ENCODE measurements around the gene MRE11.

The MRE11 gene

GRCh38 chr11:94525546-94526324 is 32.1 kb upstream of the MRE11 start:
- Histone ChIP-seq H3K9ac (ENCODE audit: low read depth, low read length) (no peak overlapping the region), H3K36me3 (ENCODE audit: control insufficient read depth, insufficient read depth, low read length) (no peaks in the 10 kb centered on the region), H3K4me3 (ENCODE audit: low read depth, low read length) (no peak overlapping the region), H3K9me3 (ENCODE audit: control insufficient read depth, insufficient read depth, low read length) (no peaks in the 10 kb centered on the region), H3K27ac (ENCODE audit: low read depth, low read length) (no peak overlapping the region), H3K4me1 (ENCODE audit: control insufficient read depth, insufficient read depth, low read length) (no peaks in the 10 kb centered on the region), H3K27me3 (ENCODE audit: control insufficient read depth, insufficient read depth, low read length) (no peaks in the 10 kb centered on the region; the same call in 1 of the 2 replicates)

- Histone ChIP-seq H3K36me3 (ENCODE audit: control insufficient read depth, insufficient read depth, low read length) (no peaks in the 10 kb centered on the region), H3K27me3 (ENCODE audit: control insufficient read depth, insufficient read depth, low read length) (no peaks in the 10 kb centered on the region; the same call in 1 of the 2 replicates), H3K4me1 (ENCODE audit: control insufficient read depth, insufficient read depth, low read length) (no peaks in the 10 kb centered on the region), H3K9me3 (ENCODE audit: control insufficient read depth, insufficient read depth, low read length) (no peaks in the 10 kb centered on the region), H3K9ac (ENCODE audit: low read depth, low read length) (no peak overlapping the region), H3K27ac (ENCODE audit: low read depth, low read length) (no peak overlapping the region), H3K4me3 (ENCODE audit: low read depth, low read length) (no peak overlapping the region)
Observed at GRCh38 chr11:94524341-94524740, 30.7 kb upstream of the MRE11 start.

GRCh38 chr11:94521684-94522083 is 28.0 kb upstream of the MRE11 start:
- H3K27ac ChIP-seq (ENCODE audit: low read depth, low read length) = no peak overlapping the region
- H3K27me3 ChIP-seq (ENCODE audit: control insufficient read depth, insufficient read depth, low read length) = no peaks in the 10 kb centered on the region; the same call in 1 of the 2 replicates
- no peaks in the 10 kb centered on the region for H3K4me1 ChIP-seq (ENCODE audit: control insufficient read depth, insufficient read depth, low read length)

GRCh38 chr11:94519478-94520084 is 25.9 kb upstream of the MRE11 start:
- peaks cover 4% of the 10 kb centered on the region; the same call in 1 of the 2 replicates for H3K27me3 ChIP-seq (ENCODE audit: control insufficient read depth, insufficient read depth, low read length)
- no peak overlapping the region for H3K4me3 ChIP-seq (ENCODE audit: low read depth, low read length)
- H3K36me3 ChIP-seq (ENCODE audit: control insufficient read depth, insufficient read depth, low read length) = no peaks in the 10 kb centered on the region
- H3K27ac ChIP-seq (ENCODE audit: low read depth, low read length) = no peak overlapping the region
- no peaks in the 10 kb centered on the region for H3K9me3 ChIP-seq (ENCODE audit: control insufficient read depth, insufficient read depth, low read length)
- no peak overlapping the region for H3K9ac ChIP-seq (ENCODE audit: low read depth, low read length)
- no peaks in the 10 kb centered on the region for H3K4me1 ChIP-seq (ENCODE audit: control insufficient read depth, insufficient read depth, low read length)

More at GRCh38 chr11:94521684-94522083, 28.0 kb upstream of the MRE11 start:
- no peak overlapping the region for H3K4me3 ChIP-seq (ENCODE audit: low read depth, low read length)
- no peaks in the 10 kb centered on the region for H3K9me3 ChIP-seq (ENCODE audit: control insufficient read depth, insufficient read depth, low read length)
- H3K9ac ChIP-seq (ENCODE audit: low read depth, low read length) = no peak overlapping the region
- H3K36me3 ChIP-seq (ENCODE audit: control insufficient read depth, insufficient read depth, low read length) = no peaks in the 10 kb centered on the region

- no peaks in the 10 kb centered on the region for H3K36me3 ChIP-seq (ENCODE audit: control insufficient read depth, insufficient read depth, low read length)
Observed at GRCh38 chr11:94518300-94518699, 24.7 kb upstream of the MRE11 start.

GRCh38 chr11:94516725-94517124 is 23.1 kb upstream of the MRE11 start:
- Histone ChIP-seq H3K27me3 (ENCODE audit: control insufficient read depth, insufficient read depth, low read length) (peaks cover 22% of the 10 kb centered on the region), H3K9ac (ENCODE audit: low read depth, low read length) (no peak overlapping the region), H3K9me3 (ENCODE audit: control insufficient read depth, insufficient read depth, low read length) (no peaks in the 10 kb centered on the region), H3K36me3 (ENCODE audit: control insufficient read depth, insufficient read depth, low read length) (no peaks in the 10 kb centered on the region), H3K4me3 (ENCODE audit: low read depth, low read length) (no peak overlapping the region), H3K27ac (ENCODE audit: low read depth, low read length) (no peak overlapping the region), H3K4me1 (ENCODE audit: control insufficient read depth, insufficient read depth, low read length) (no peaks in the 10 kb centered on the region)

More at GRCh38 chr11:94518300-94518699, 24.7 kb upstream of the MRE11 start:
- no peaks in the 10 kb centered on the region for H3K4me1 ChIP-seq (ENCODE audit: control insufficient read depth, insufficient read depth, low read length)
- no peak overlapping the region for H3K9ac ChIP-seq (ENCODE audit: low read depth, low read length)
- no peak overlapping the region for H3K27ac ChIP-seq (ENCODE audit: low read depth, low read length)
- H3K27me3 ChIP-seq (ENCODE audit: control insufficient read depth, insufficient read depth, low read length) = peaks cover 7% of the 10 kb centered on the region
- H3K4me3 ChIP-seq (ENCODE audit: low read depth, low read length) = no peak overlapping the region
- no peaks in the 10 kb centered on the region for H3K9me3 ChIP-seq (ENCODE audit: control insufficient read depth, insufficient read depth, low read length)

- Histone ChIP-seq H3K9me3 (ENCODE audit: control insufficient read depth, insufficient read depth, low read length) (no peaks in the 10 kb centered on the region), H3K27ac (ENCODE audit: low read depth, low read length) (no peak overlapping the region), H3K4me1 (ENCODE audit: control insufficient read depth, insufficient read depth, low read length) (no peaks in the 10 kb centered on the region), H3K9ac (ENCODE audit: low read depth, low read length) (no peak overlapping the region), H3K36me3 (ENCODE audit: control insufficient read depth, insufficient read depth, low read length) (no peaks in the 10 kb centered on the region), H3K4me3 (ENCODE audit: low read depth, low read length) (no peak overlapping the region), H3K27me3 (ENCODE audit: control insufficient read depth, insufficient read depth, low read length) (peaks cover 26% of the 10 kb centered on the region)
Observed at GRCh38 chr11:94515398-94515797, 21.8 kb upstream of the MRE11 start.

- H3K27ac ChIP-seq (ENCODE audit: low read depth, low read length) = no peak overlapping the region
- peak overlapping the region; percentile 64; the same call in 1 of the 2 replicates for H3K4me3 ChIP-seq (ENCODE audit: low read depth, low read length)
- H3K27me3 ChIP-seq (ENCODE audit: control insufficient read depth, insufficient read depth, low read length) = peaks cover 26% of the 10 kb centered on the region
- H3K36me3 ChIP-seq (ENCODE audit: control insufficient read depth, insufficient read depth, low read length) = no peaks in the 10 kb centered on the region
- no peaks in the 10 kb centered on the region for H3K9me3 ChIP-seq (ENCODE audit: control insufficient read depth, insufficient read depth, low read length)
- H3K4me1 ChIP-seq (ENCODE audit: control insufficient read depth, insufficient read depth, low read length) = no peaks in the 10 kb centered on the region
- H3K9ac ChIP-seq (ENCODE audit: low read depth, low read length) = no peak overlapping the region
Observed at GRCh38 chr11:94513091-94513490, 19.4 kb upstream of the MRE11 start.

GRCh38 chr11:94511932-94512781 is 18.5 kb upstream of the MRE11 start, which contains the start of gene C11orf97:
Gene C11orf97 (plus strand): TSS chr11:94512461. CDS start chr11:94512529, 68 bp downstream.
- H3K36me3 ChIP-seq (ENCODE audit: control insufficient read depth, insufficient read depth, low read length) = no peaks in the 10 kb centered on the region
- peak within 1 kb of the TSS; percentile 64 for H3K4me3 ChIP-seq (ENCODE audit: low read depth, low read length)
- no peaks in the 10 kb centered on the region for H3K4me1 ChIP-seq (ENCODE audit: control insufficient read depth, insufficient read depth, low read length)
- H3K9me3 ChIP-seq (ENCODE audit: control insufficient read depth, insufficient read depth, low read length) = no peaks in the 10 kb centered on the region
- no peak within 1 kb of the TSS for H3K27ac ChIP-seq (ENCODE audit: low read depth, low read length)
- peaks cover 26% of the 10 kb centered on the region for H3K27me3 ChIP-seq (ENCODE audit: control insufficient read depth, insufficient read depth, low read length)
- H3K9ac ChIP-seq (ENCODE audit: low read depth, low read length) = no peak within 1 kb of the TSS

GRCh38 chr11:94507485-94507884 is 13.8 kb upstream of the MRE11 start:
- Histone ChIP-seq H3K27me3 (ENCODE audit: control insufficient read depth, insufficient read depth, low read length) (peaks cover 11% of the 10 kb centered on the region), H3K36me3 (ENCODE audit: control insufficient read depth, insufficient read depth, low read length) (no peaks in the 10 kb centered on the region), H3K9me3 (ENCODE audit: control insufficient read depth, insufficient read depth, low read length) (no peaks in the 10 kb centered on the region), H3K27ac (ENCODE audit: low read depth, low read length) (no peak overlapping the region), H3K9ac (ENCODE audit: low read depth, low read length) (no peak overlapping the region), H3K4me1 (ENCODE audit: control insufficient read depth, insufficient read depth, low read length) (no peaks in the 10 kb centered on the region), H3K4me3 (ENCODE audit: low read depth, low read length) (no peak overlapping the region)
